Head of caudate nucleus (tissue), 42 donors: ENCODE measurements around the gene FAM13A.

Source experiments
- DNase-seq, 42 donors: peaks; one replicate each; pipeline versions ENCODE4 v3.0.0 to v3.0.0-alpha.2; 2020 to 2021; ENCODE audit warnings: mixed read lengths in 7 of 42
- intact Hi-C: fragments of 100-400 bp; cut with DNase I; formaldehyde crosslinking; loops from one replicate; pipeline ENCODE4 v1.15.0; 2022

FAM13A gene

GRCh38 chr4:88971536-88971935 is 85.4 kb downstream of the FAM13A start:
- intact Hi-C loops, result no loop called here
- no peak for DNase-seq

DNA sequence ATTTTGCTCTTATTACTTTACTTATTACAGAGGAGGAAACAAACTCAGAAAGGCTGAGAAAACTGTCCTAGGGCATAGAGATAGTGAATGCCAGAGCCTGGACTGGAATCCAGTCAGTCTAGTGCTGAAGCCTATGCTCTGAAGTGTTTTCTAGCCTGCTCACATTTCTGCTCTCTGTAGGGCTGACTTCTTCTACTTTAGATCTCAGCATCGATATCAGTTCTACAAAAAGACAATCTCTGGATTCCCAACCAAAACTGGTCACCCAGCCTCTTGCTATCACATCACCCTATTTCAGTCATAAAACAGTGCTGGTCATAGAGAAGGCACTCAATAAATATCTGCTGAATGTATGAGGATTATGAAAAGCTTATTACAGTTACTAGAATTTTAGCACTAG is 87.2 kb downstream of the FAM13A start:
- intact Hi-C loops, result no loop called here

GRCh38 chr4:88969271-88969670 is 87.7 kb downstream of the FAM13A start:
- no peak for DNase-seq
- intact Hi-C loops, result no loop called here

More for the DNA sequence above, 87.2 kb downstream of the FAM13A start:
- DNase-seq, result no peak

DNA sequence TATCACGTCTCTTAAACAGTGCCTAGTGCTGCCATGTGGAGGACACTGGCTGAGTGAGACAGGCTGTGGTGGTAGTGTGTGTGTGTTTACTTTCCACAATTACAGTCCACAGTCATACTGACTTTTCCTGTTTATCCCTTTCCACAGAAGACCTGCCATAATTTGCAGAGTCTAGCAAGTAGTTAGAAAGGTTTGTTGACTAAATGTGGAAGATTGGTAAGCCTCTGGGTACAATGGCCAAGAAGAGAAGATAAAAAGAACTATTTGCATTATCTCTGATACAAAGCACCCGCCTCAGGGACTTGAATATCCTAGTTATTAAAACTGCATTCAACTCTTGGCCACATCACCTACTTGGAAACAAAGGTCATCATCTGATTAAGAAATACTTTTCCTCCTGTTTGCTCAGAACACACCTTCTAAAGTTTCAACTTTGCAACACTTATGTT is 89.1 kb downstream of the FAM13A start:
- no peak for DNase-seq
- intact Hi-C loops, result no loop called here

- intact Hi-C loops, result no loop called here
Observed at GRCh38 chr4:88965053-88965452, 91.9 kb downstream of the FAM13A start.

DNA sequence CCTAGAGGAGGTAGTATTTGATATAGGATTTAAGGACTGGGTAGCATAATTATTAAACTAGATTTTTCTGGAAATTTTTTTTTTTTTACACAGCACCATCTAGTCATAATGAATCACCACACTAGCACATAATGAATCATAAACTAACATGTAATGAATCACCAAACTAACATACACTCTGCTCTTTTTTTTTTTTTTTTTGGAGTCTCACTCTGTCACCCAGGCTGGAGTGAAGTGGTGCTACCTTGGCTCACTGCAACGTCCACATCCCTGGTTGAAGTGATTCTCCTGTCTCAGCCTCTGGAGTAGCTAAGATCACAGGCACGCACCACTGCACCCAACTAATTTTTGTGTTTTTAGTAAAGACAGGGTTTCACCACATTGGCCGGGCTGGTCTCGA is 92.5 kb downstream of the FAM13A start:
- no peak for DNase-seq
- intact Hi-C loops, result no loop called here

More at GRCh38 chr4:88965053-88965452, 91.9 kb downstream of the FAM13A start:
- DNase-seq, result no peak

DNA sequence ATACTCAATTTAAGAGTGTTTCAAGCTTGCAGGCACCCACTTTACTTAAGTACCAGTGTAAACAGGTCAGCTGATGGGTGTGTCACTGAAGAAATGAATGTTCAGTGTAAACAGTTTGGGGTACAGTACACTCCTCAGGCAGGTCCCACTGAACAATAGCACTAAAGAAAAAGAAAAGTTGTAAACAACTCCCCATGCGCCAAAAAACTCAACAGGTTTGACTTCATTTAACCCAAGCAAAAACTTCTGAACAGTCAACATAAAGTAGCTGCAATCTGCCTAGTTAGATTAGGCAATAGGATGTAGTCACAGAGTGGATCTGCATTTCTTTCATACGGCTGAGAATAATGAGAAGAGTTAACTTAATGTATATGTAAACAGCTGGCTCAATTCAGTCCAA is 93.2 kb downstream of the FAM13A start:
- DNase-seq, result no peak
- intact Hi-C loops, result no loop called here

GRCh38 chr4:88962396-88962795 is 94.6 kb downstream of the FAM13A start:
- DNase-seq, result no peak
- intact Hi-C loops, result no loop called here

DNA sequence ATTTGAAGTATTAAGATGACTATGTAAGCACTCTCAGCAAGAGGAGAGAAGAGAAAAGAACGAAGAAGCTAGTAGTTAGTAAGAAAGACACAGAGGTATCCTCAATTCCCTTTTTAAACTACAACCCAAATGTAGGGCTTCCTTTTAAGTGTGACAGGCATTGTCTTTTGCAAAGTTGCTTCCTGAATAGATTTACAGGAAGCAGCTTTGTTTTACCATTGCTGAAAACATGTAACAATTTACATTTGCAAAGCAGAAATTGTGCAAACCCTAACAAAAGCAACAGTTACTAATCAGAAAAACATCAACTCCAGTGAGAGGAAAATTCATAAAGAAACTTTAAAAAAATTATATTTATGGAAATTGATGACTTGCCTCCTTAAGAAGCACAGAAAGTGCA is 96.4 kb downstream of the FAM13A start:
- intact Hi-C loops, result no loop called here
- no peak for DNase-seq

- intact Hi-C loops, result no loop called here
- DNase-seq, result no peak
Observed at GRCh38 chr4:88958080-88958479, 98.9 kb downstream of the FAM13A start.

DNA sequence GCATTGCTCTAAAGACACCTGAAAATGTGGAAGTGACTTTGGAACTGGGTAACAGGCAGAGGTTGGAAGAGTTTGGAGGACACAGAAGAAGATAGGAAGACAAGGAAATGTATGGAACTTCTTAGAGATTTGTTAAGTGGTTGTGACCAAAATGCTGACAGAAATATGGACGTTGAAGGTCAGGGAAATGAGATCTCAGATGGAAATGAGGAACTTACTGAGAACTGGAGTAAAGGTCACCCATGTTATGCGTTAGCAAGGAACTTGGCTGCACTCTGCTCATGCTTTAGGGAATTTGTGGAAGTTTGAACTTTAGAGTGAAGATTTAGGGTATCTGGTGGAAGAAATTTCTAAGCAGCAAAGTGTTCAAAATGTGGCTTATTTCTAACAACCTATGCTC is 99.4 kb downstream of the FAM13A start:
- no peak for DNase-seq
- intact Hi-C loops, result no loop called here

DNA sequence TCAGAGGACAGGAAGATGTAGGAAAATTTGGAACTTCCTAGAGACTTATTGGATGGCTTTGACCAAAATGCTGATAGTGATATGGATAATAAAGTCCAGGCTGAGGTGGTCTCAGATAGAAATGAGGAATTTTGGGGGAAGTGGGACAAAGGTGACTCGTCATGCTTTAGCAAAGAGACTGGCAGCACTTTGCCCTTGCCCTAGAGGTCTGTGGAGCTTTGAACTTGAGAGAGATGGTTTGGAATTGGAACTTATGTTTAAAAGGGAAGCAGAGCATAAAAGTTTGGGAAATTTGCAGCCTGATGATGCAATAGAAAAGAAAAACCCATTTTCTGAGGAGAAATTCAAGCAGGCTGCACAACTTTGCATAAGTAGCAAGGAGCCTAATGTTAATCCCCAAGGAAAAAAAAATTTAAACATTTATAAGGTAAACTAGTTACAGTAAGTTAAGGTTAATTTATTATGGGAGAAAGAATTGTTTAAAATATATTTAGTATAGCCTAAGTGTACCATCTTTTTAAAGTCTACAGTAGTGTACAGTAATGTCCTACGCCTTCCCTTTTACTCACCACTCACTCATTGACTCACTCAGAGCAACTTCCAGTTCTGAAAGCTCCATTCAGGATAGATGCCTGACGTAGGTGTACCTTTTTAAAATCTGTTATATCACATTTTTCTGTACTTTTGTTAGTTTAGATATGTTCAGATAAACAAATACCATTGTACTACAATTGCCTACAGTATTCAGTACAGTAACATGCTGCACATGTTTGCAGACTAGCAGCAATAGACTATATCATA is 101.2 kb downstream of the FAM13A start:
- DNase-seq, result no peak
- intact Hi-C loops, result no loop called here

DNA sequence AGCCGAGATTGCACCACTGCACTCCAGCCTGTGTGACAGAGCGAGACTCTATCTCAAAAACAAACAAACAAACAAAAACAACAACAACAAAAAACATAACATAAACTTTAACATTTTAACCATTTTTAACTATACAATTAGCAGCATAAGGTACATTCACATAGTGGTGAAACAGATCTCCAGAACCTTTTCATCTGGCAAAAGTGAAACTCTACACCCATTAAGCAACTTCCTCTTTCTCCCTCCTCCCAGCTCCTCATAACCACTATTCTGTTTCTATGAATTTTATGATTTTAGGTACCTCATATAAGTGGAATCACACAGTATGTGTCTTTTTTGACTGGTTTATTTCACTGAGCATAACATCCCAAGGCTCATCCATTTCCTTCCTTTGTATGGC is 103.6 kb downstream of the FAM13A start:
- intact Hi-C loops, result no loop called here
- no peak for DNase-seq

- intact Hi-C loops, result no loop called here
- DNase-seq, result no peak
Observed at GRCh38 chr4:88952081-88952480, 104.9 kb downstream of the FAM13A start.

DNA sequence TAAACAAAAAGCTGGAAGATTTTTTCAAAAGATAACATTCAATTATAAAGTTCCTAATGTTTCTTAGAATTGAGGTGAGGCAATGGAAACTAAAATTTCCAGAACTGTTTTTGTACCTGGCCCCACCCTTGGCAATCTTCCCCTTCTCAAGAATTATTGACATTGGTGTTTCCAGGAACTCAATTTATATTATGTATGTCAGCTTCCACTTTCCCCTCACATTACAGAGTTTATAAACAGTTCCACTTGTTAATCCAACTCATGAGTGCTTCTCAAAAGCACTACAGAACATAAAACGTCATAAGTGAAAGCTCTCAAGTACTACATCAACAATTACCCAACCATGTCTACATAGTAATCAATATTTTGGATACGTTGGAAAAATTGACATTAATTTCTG is 107.4 kb downstream of the FAM13A start:
- intact Hi-C loops, result no loop called here
- no peak for DNase-seq

GRCh38 chr4:88940506-88940905 is 116.5 kb downstream of the FAM13A start:
- no peak for DNase-seq
- intact Hi-C loops, result no loop called here

DNA sequence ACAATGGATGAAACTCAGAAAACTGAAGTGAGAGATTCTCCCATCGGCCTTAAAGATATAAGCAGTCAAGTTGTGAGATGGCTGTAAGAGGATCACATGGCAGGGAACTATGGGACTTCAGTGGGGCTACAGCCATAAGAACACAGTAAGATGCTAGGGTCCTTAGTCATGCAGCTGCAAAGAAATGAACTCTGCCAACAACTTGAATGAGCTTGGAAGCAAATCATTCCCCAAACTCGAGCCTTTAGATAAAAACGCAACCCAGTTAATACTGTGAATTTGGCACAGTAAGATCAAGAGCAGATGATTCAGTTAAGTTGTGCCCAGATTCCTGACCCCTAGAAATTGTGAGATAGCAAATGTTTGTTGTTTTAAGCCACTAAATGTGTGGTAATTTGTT is 117.3 kb downstream of the FAM13A start:
- intact Hi-C loops, result no loop called here
- no peak for DNase-seq

DNA sequence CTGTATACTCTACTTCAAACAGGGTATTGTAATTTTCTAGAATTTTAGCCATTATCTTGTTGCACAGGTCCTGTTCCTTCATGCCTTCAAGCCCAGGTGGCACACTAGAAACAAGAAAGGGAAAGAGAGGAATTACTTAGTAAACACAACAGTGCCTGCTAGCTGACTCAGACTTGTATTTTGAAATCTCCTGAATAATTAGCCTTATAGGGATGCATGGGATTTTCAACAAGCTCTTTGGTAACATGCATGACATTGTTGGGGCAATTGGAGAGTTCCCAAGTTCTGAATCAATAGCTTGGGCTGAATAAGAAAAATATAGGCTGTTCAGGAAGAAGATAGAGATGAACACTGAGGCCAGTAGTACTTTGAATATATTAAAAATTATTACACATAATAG is 118.8 kb downstream of the FAM13A start:
- no peak for DNase-seq
- intact Hi-C loops, result no loop called here

DNA sequence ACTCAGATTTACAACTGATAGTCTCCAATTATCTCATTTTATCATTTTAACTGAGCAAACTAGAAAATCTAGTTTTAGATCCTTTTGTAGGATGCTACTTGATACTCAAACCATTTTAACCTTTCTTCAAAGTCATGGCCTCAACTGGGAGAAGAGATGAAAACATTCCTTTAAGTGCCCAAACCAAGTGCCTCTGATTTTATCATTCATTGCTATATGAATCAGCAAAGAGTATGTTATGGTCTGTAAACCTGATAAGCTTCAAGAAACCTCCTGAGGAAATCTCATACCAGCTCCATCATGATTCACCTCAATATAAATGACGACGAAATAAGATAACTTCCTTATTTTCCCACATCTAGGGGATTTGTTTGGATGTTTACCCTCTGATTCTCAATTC is 119.9 kb downstream of the FAM13A start:
- intact Hi-C loops, result no loop called here
- DNase-seq, result no peak

- intact Hi-C loops, result no loop called here
- DNase-seq, result no peak
Observed at GRCh38 chr4:88933414-88934160, 123.4 kb downstream of the FAM13A start.

DNA sequence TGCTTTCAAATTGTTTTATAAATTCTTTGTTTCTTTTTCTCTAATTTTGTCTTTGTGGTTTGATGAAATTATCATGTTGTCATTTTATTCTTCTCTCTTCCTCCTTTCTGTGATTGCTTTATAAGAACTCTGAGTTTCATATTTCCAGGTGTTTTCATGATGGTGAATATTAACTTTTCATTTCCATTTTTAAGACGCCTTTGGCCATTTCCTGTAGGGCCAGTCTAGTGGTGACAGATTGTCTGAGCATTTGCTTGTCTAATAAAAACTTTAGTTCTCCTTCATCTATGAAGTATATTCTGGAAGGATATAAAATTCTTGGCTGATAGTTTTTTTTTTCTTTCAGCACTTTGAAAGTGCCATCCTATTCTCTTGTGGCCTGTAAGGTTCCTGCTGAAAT is 128.1 kb downstream of the FAM13A start:
- intact Hi-C loops, result no loop called here
- DNase-seq, result no peak
